Large intestine (tissue), 12 donors: ENCODE measurements around the gene AGXT. TPM values are rescaled to one million over a fixed set of nuclear protein-coding genes. Genes with fewer than 3 reads are reported as not detected.
A peak's percentile ranks its signal among the peaks of the same experiment; 100 is the strongest.

Experiments used
- DNase-seq, 2 donors: peaks; one replicate each; pipeline versions ENCODE4 v3.0.0 to v3.0.0-alpha.2; 2013
- H3K27ac ChIP-seq: one replicate; pipeline ENCODE4 v1.5.1; 2013; ENCODE audit warnings: low read length
- H3K27me3 ChIP-seq: 2 replicates; pipeline ENCODE4 v1.6.1; 2013; ENCODE audit warnings: low read length; ENCODE audit not compliant: control insufficient read depth, insufficient read depth
- H3K36me3 ChIP-seq: 2 replicates; pipeline ENCODE4 v1.6.1; 2013; ENCODE audit warnings: low read length; ENCODE audit not compliant: control insufficient read depth, insufficient read depth
- H3K4me1 ChIP-seq: one replicate; pipeline ENCODE4 v1.6.1; 2013; ENCODE audit warnings: low read length; ENCODE audit not compliant: control insufficient read depth, insufficient read depth
- H3K4me3 ChIP-seq: one replicate; pipeline ENCODE4 v1.5.1; 2013; ENCODE audit warnings: low read length
- H3K9me3 ChIP-seq: one replicate; pipeline ENCODE4 v1.6.1; 2013; ENCODE audit warnings: mild to moderate bottlenecking, low read depth, low read length, moderate library complexity; ENCODE audit not compliant: control insufficient read depth
- WGBS: methylation state at CpG from one replicate; pipeline ENCODE4 v1.1.5; 2013; ENCODE audit warnings: low lambda C conversion rate; ENCODE audit not compliant: insufficient coverage; 5-methylcytosine and 5-hydroxymethylcytosine counted together
- long read RNA-seq, 11 donors: transcript quantifications; one replicate each; lab custom pipeline, GENCODE V29; 2026
- polyA plus RNA-seq: library from polyadenylated mRNA; unstranded; fragments of 120-200 nt; gene quantifications from one replicate; pipeline ENCODE4 v1.2.1, GENCODE V29; 2013

Gene AGXT
- 0.66 TPM for polyA plus RNA-seq
- long read RNA-seq, donor 1, partial matches to known transcripts: 0 of 1 reads
- long read RNA-seq, donor 1, other reads (novel, unspliced or antisense): 0 of 1 reads
- long read RNA-seq, donor 2: 0 reads
- long read RNA-seq, donor 3: 0 reads
- long read RNA-seq, donor 4: 0 reads
- long read RNA-seq, donor 5, partial matches to known transcripts: 0 of 1 reads
- long read RNA-seq, donor 5, other reads (novel, unspliced or antisense): 0 of 1 reads
- long read RNA-seq, donor 6: 0 reads
- long read RNA-seq, donor 7, partial matches to known transcripts: 0 of 1 reads
- long read RNA-seq, donor 7, other reads (novel, unspliced or antisense): 0 of 1 reads
- long read RNA-seq, donor 8: 0 reads
- long read RNA-seq, donor 9: 0 reads
- long read RNA-seq, donor 10: 0 reads
- long read RNA-seq, donor 11: 0 reads

DNA sequence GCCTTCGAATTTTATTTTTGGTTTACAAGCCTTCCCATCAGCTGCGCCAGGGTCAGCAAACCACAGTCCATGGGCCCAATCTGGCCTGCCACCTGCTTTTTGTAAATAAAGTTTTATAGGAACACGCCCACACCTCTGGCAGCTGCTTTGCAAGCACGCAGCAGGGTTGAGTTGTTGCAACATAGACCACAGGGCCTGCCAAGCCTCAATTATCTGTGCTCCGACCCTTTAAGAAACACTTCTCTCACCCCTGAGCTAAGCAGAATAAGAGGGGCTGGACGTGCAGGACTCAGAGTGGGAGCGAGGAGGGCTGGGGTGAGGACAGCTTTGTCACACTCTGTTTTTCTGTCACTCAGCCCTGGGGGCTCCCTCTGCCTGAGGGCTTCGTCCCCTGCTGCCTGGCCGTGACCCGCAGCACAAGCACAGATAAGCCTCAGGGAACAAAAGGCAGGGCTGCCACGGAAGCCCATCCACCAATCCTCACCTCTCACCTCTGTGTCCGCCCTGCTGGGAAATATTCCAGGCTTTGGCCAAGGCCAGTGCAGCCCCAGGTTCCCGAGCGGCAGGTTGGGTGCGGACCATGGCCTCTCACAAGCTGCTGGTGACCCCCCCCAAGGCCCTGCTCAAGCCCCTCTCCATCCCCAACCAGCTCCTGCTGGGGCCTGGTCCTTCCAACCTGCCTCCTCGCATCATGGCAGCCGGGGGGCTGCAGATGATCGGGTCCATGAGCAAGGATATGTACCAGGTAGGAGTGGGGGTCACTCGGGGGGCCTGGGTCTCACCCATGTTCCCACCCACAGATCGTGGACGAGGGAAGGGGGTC is at the start of gene AGXT:
Gene AGXT (plus strand): TSS at position 539 of the 823 bp plus-strand sequence. CDS start 42 bp downstream, at position 581.
- Histone ChIP-seq H3K4me3 (no peak within 1 kb of the TSS), H3K36me3 (no peaks in the 10 kb centered on the region), H3K9me3 (peaks cover 5% of the 10 kb centered on the region), H3K4me1 (peaks cover 4% of the 10 kb centered on the region), H3K27ac (no peak within 1 kb of the TSS), H3K27me3 (no peaks in the 10 kb centered on the region)
- peak in 1 of 2 donors; percentile 37 for DNase-seq
- WGBS: no CpG with 5 or more reads among the region's 21 CpGs

DNA sequence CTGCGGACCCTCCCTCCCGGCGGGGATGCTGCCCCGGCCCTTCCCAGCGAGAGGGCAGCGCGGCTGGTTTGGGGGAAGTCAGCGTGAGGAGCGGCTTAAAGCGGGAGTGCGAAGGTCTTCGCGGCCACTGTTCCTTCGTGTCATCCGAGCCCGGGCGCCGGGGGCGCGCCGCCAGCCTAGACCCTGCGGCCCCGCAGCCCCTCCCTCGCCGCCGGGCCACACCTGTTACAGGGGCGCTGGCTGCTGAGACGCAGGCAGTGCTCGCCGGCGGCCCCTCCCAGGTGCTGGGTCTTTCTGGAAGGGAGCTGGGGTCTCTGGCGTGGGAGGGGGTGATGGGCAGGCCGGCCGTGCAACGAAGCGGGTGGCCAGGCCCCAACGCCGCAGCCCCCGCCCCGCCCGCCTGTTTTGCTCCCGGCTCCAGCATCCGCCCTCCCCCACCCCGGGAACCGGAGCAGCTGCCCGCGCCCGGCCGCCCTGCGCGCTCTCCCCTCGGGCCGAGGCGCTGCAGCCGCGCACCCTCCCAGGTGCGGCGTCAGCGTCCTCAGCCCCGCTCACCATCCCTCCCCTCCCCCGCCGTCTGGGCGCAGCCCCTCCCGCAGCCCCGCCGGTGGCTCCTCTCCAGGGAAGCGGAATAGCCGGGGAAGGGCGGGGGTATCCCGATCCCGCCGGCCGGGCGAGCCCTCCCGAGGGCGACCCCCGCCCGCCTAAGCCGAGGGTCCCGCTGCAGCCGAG is 49.3 kb upstream of the AGXT start:
- Histone ChIP-seq H3K36me3 (no peaks in the 10 kb centered on the region), H3K4me1 (peaks cover 2% of the 10 kb centered on the region), H3K4me3 (no peak overlapping the region), H3K9me3 (peaks cover 1% of the 10 kb centered on the region), H3K27me3 (peaks cover 66% of the 10 kb centered on the region), H3K27ac (no peak overlapping the region)
- WGBS: no CpG with 5 or more reads among the region's 81 CpGs
- no peak for DNase-seq

DNA sequence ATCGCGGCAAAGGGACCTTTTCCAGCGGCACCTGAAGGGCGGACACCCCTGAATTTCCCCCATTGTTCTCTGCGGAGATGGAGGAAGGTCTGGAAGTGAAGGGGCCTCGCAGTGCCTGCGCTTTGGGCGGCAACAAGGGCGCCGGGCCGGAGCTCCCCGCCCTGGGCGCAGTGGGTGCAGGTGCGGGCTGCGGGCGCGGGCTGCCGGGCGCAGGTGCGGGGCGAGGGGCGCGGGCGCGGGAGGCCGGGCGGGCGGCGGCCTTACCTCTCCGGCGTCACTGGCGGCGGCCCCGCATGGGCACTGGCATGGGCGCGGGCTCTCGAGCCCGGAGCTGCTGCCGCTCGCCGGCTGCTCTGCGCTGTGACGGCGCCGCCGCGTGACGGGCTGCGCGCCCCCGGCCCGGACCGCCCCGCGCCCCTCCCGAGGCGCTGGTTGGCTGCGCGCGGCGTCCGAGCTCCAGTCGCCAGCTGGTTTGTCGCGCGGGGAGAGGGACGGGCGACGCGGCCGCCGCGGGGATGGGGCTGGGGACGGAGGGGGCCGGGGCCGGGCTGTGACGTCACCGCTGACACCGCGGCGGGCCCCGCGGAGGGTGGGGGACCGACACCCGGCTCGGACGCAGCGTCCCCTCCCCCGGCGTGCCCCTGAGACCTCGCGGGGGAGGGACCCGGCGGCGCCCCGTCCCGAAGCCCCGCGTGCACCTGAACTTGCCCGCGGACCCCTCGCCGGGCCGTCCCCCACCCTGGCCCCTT is 48.6 kb upstream of the AGXT start, which contains the start of gene KIF1A:
Gene KIF1A (minus strand): TSS at position 362 of the 749 bp plus-strand sequence. CDS start 22,467 bp downstream, outside the sequence.
- Histone ChIP-seq H3K27ac (no peak within 1 kb of the TSS), H3K4me3 (no peak within 1 kb of the TSS), H3K27me3 (peaks cover 71% of the 10 kb centered on the region), H3K36me3 (no peaks in the 10 kb centered on the region), H3K9me3 (no peaks in the 10 kb centered on the region), H3K4me1 (peaks cover 2% of the 10 kb centered on the region)
- no CpG with 5 or more reads among the region's 104 CpGs for WGBS
- DNase-seq: peak; percentile 26 to 35

DNA sequence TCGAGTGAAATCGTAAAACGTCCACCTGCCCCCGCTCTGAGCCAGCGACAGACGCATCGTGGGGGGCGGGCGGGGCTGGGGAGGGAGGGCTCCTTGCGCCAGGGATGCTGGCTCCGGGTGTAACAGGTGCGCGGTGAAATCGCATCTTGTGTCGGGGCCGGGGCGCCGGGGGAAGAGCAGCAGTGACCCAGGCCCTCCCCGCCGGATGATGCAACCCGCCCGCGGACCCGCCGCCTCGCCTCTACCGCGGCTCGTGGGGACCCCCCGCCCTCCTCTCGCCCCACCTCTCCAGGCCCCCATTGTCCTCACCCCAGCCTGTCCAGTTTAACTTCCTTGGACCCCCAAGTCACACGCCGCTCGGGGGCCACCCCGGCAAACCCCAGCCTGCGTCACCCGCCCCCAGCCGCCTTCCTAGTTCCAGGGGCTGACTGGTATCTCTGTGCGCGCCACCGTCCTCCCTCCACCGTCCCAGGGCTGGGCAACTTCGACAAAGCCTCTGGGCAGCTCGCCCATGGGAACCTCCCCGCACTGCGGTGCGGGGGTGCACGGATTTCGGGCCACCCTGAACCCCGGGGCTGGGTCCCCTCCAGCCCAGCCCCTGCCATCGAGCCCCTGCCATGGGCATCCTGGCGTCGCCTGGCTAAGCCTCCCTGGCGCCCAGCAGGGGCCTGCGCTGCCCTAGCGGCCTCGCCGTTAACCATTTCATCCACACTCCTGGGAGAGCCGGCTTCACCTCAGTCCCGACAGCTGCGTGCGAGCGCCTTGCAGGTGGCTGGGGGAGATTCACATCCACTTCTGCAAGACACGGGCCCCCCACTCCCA is 47.8 kb upstream of the AGXT start:
- no peaks in the 10 kb centered on the region for H3K36me3 ChIP-seq
- no peak overlapping the region for H3K27ac ChIP-seq
- H3K27me3 ChIP-seq: peaks cover 76% of the 10 kb centered on the region
- no CpG with 5 or more reads among the region's 64 CpGs for WGBS
- no peak for DNase-seq
- H3K4me3 ChIP-seq: no peak overlapping the region
- H3K9me3 ChIP-seq: no peaks in the 10 kb centered on the region
- H3K4me1 ChIP-seq: peaks cover 2% of the 10 kb centered on the region

DNA sequence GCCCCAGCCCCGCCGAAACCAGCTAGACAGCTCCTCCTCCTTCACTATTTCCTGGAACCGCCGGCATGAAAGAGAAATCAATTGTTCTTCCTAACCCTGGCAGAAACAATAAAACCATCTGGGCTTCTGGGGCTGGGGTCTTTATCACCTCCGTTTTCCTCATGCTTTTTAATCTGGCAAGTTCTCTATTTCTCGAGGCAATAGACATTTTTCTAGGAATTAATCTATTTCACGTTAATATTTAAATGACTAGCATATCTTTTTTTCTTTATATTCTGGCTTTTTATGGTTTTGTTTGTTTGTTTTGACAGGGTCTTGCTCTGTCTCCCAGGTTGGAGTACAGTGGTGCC is 47.2 kb upstream of the AGXT start:
- peaks cover 2% of the 10 kb centered on the region for H3K4me1 ChIP-seq
- H3K27ac ChIP-seq: no peak overlapping the region
- H3K27me3 ChIP-seq: peaks cover 79% of the 10 kb centered on the region
- no peak for DNase-seq
- no peak overlapping the region for H3K4me3 ChIP-seq
- 33% methylated on average over 3 of the region's 7 CpGs for WGBS
- no peaks in the 10 kb centered on the region for H3K36me3 ChIP-seq
- no peaks in the 10 kb centered on the region for H3K9me3 ChIP-seq

DNA sequence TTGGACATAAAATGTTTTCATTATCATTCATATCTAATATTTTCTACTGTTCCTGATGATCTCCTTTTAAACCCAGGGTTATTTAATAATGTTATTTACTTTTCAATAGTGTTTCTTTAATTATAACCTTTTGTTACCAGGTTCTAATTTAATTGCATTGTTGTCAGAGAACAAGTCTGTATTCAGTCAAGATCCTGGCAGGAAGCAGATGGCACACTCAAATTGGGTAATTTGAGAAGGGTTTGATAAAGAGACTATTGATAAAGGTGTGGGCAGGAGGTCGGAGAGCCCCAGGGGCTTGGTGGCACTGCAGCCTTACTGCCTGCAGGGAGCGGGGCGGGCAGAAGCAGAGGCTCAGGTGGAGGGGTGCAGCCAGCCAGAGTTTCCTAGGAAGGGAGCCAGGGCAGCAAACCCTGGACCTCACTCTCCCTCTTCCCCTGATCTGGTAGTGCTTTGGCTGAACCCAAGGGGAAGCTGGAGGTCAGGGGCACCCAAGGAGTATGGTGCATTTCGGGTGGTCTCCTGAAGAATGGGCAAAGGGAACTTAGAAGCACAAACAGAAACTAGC is 46.3 kb upstream of the AGXT start:
- no peak overlapping the region for H3K27ac ChIP-seq
- peaks cover 2% of the 10 kb centered on the region for H3K4me1 ChIP-seq
- WGBS: no CpG with 5 or more reads among the region's 4 CpGs
- H3K27me3 ChIP-seq: peaks cover 86% of the 10 kb centered on the region
- no peak for DNase-seq
- H3K9me3 ChIP-seq: no peaks in the 10 kb centered on the region
- no peaks in the 10 kb centered on the region for H3K36me3 ChIP-seq
- no peak overlapping the region for H3K4me3 ChIP-seq

DNA sequence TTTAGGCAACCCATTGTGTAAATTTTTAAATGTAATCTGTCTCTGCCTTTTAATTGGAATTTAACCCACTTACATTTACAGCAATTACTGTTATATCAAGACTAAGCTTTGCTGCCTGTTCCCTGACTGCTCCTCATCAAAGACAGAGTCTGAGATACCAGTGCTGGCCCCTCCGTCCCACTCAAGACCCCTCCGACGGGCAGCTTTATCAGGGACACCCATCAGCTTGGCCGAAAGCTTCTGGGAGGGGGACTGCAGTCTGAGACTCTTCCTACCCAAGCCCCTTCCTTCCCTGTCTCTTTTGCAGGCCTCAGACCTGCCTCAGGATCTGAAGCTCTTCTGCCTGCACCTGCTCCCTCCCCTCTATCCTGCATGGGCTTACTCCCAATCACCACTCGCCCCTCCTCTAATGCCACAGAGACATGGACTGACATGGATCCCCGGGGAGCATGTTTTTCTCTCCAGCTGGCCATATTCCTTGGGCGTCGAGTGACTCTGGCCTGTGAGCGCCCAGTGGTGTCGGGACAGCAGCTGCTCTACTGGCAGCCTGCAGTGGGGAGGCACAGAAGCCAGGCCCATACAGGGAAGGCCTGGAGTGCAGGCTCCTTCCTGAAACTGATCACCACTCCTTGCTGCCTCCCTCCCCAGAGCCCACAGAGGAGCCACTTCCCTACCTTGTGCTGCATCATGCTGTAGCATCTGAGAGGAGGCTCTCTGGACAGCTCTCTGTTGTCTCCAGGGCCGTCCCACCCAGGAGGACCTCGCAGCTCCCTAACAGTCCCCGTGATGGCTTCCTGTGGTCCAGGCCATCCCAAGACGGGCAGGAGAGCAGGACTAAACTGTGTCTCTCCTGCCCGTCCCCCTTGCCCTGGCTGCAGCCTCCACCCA is 44.9 kb upstream of the AGXT start:
- no peak overlapping the region for H3K27ac ChIP-seq
- H3K9me3 ChIP-seq: no peaks in the 10 kb centered on the region
- H3K27me3 ChIP-seq: peaks cover 85% of the 10 kb centered on the region
- H3K4me1 ChIP-seq: peaks cover 2% of the 10 kb centered on the region
- no peak overlapping the region for H3K4me3 ChIP-seq
- H3K36me3 ChIP-seq: no peaks in the 10 kb centered on the region
- no CpG with 5 or more reads among the region's 15 CpGs for WGBS
- DNase-seq: no peak

DNA sequence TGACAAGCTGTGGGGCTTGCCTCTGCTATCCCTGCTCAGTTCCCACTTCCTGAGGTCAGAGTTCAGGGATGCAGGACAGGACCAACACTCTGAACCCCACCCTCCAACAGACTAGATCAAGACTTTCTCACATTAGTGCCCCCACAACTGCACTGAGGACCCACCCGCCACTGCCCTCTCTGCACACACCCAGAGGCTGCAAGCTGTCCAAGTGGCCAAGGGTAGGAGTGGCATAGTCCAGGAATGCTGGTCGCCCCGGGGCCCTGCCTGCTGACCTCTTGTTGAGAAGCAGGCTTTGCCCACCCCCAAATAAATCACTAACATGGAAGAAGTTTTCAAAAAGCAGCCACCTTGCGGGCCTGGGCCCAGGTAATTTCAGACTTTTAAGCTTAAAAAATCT is 43.1 kb upstream of the AGXT start:
- Histone ChIP-seq H3K4me3 (no peak overlapping the region), H3K4me1 (no peaks in the 10 kb centered on the region), H3K27ac (no peak overlapping the region), H3K9me3 (no peaks in the 10 kb centered on the region), H3K36me3 (no peaks in the 10 kb centered on the region), H3K27me3 (peaks cover 88% of the 10 kb centered on the region)
- DNase-seq: no peak
- WGBS: no CpG with 5 or more reads among the region's 4 CpGs
